ENCODE measurements around the gene SLCO1C1.

SLCO1C1 gene

DNA sequence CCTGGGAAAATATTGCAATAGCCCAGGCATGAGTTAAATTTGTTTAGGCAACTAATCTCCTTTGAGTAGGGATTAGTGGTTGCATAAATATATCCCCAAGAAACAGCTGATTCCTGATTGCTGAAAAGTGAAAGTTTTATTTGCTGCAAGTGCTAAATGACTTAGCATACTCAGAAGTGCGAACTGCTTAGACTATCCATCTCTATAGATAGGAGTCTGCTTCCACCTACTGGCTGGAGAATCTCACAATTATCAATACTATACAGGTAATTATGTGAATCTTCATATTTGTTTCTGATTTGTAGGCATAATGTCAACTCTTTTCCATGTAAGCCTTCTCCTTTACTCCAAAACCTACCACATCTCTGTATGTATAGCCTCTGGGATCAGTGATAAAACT is 103.4 kb downstream of the SLCO1C1 start:
- DNase-seq, result peak; percentile 10

DNA sequence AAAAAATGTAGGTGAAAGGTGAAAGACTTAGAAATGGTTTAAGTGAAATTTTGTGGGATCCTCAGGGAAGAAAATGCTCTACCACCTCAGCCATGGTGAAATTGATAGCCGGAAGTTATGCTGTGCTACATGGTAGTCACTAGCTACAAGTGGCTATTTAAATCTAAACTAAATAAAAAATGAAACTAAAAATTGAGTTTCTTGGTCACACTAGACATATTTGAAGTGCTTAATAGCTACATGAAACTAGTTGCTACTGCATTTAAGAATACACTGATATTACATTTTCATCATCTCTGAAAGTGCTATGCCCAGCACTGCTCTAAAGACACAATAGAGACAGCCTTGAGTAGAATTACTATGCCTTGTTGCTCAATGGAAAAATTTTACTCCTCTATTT is 105.0 kb downstream of the SLCO1C1 start:
- DNase-seq, result no peak

DNA sequence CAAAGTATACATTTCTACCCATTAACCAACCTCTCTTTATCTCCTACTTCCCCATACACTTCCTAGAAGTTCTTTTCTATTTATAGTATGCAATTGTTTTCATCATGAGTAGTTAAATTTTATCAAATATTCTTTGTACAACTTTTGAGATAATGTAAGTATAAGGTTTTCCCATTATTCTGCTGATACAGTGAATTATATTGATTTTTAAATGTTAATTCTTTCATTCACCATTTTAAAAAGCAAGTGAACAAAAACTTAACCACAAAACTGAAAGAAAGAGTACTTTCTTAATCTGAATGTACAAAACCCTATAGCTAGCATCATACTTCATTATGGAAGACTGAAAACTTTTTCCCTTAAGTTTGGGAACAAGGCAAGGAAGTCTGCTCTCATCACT is 105.9 kb downstream of the SLCO1C1 start:
- no peak for DNase-seq

Data from NCI-H774 (cell line).